Measurements from ENCODE around the gene POU2F1.

The POU2F1 gene

DNA sequence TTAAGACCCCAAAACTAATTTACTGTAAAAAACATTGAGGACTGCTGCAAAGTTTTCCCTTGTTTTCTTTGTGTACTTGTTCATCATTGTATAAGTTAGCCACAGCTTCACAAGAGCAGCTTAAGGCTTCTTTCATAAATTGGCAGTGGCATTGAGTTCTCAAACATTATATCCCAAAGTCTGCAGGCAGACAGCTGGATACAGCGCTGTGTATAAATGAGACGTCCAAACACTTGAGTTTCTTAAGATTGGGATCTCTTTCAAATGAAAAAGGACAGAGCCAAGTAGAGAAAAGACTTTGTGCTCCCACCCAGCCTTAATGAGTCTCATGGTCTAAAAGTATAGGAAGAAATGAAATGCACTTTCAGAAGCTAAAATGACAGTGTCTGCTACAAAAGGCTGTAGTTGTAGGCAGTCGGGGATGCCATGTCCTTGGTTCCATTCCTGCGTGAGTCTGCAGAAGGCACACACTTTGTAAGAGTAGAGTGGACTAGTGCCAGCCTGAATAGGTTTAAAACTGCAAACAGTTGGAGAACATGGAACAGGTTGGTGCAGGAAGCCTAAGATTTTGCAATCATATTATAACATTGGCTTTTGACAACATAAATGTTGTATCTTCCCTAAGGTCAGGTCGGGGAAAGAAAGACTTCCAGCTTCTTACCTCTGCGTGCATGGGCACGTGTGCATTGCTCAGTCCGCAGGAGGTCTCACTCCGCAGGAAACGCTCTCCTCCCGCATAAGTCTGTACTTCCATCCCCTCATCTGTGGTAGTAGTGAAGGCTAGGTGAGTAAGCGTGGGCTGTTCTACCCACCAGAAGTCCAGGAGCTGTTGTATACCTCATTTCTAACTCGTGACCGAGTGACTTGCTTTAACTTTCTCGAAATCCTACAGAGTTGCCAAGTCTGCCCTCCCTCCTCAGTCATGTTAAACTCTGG, 203.3 kb downstream of the POU2F1 start:
- Histone ChIP-seq H3K4me3 (no peak overlapping the region), H3K27ac (no peak overlapping the region)
- TF ChIP-seq, protein P1, sequence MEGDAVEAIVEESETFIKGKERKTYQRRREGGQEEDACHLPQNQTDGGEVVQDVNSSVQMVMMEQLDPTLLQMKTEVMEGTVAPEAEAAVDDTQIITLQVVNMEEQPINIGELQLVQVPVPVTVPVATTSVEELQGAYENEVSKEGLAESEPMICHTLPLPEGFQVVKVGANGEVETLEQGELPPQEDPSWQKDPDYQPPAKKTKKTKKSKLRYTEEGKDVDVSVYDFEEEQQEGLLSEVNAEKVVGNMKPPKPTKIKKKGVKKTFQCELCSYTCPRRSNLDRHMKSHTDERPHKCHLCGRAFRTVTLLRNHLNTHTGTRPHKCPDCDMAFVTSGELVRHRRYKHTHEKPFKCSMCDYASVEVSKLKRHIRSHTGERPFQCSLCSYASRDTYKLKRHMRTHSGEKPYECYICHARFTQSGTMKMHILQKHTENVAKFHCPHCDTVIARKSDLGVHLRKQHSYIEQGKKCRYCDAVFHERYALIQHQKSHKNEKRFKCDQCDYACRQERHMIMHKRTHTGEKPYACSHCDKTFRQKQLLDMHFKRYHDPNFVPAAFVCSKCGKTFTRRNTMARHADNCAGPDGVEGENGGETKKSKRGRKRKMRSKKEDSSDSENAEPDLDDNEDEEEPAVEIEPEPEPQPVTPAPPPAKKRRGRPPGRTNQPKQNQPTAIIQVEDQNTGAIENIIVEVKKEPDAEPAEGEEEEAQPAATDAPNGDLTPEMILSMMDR (IDR thresholded peaks at IDR 0.05) = no peak
- DNase-seq (ENCODE audit: low spot score) = no peak

- TF ChIP-seq, protein P1 (IDR thresholded peaks at IDR 0.05) = no peak
- Histone ChIP-seq H3K27ac (no peak overlapping the region), H3K4me3 (no peak overlapping the region)
- DNase-seq (ENCODE audit: low spot score) = no peak
Measured at GRCh38 chr1:167425482-167425881, 204.8 kb downstream of the POU2F1 start.

- H3K27ac ChIP-seq = no peak overlapping the region
- DNase-seq (ENCODE audit: low spot score) = no peak
- TF ChIP-seq, protein P1 (IDR thresholded peaks at IDR 0.05) = no peak
- H3K4me3 ChIP-seq = no peak overlapping the region
Measured at GRCh38 chr1:167426716-167427115, 206.0 kb downstream of the POU2F1 start.

- no peak for DNase-seq (ENCODE audit: low spot score)
- H3K4me3 ChIP-seq = no peak overlapping the region
- TF ChIP-seq, protein P1 (IDR thresholded peaks at IDR 0.05) = no peak
- no peak overlapping the region for H3K27ac ChIP-seq
Measured at GRCh38 chr1:167427848-167428247, 207.2 kb downstream of the POU2F1 start.

DNA sequence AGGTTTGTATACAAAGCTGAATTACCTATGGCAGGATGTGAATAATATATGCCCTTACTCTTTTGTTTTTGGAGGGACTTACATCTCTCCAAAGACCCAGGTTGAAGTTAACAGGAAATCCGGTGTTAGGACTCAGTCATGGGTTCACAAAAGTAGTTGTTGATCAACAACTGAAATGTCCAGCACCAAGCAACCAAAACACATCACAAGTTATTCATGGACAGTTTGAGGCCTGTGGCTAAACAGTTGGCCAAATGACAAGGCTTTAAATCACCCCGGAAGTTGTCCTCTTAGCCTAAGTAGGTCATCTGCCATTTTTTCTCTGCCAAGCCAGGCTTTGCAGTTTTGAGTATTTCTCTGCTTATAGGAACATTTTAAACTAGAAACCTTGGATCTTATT, 207.7 kb downstream of the POU2F1 start:
- Histone ChIP-seq H3K27ac (no peak overlapping the region), H3K4me3 (no peak overlapping the region)
- TF ChIP-seq, protein P1 (IDR thresholded peaks at IDR 0.05) = no peak
- no peak for DNase-seq (ENCODE audit: low spot score)

DNA sequence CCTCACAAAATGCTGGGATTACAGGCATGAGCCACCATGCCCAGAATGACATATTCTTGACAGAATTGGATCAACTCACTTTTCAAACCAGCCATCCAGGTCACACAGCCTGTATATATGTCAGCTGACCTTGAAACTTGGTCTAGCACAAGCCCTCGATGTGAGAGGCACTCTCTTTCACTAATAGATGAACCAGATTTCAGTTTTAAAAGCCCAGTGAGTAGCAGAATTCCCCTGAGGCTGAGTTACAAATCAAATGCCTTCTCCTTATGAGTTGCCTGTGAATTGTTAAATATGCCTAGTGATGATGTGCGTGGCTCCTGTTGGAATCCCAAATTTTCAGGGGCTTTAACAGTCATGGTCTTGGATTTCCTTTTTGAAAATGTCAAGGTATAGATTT, 208.9 kb downstream of the POU2F1 start:
- Histone ChIP-seq H3K27ac (no peak overlapping the region), H3K4me3 (no peak overlapping the region)
- TF ChIP-seq, protein P1 (IDR thresholded peaks at IDR 0.05) = no peak
- no peak for DNase-seq (ENCODE audit: low spot score)
